Suprapubic skin (tissue), 3 donors: ENCODE measurements around the gene MDM1.

Experiments
- POLR2AphosphoS5 ChIP-seq, 3 donors: sonication (generic); formaldehyde crosslinking; IDR thresholded peaks; one replicate each; pipeline ENCODE4 v1.6.1; 2017; ENCODE audit warnings: antibody characterized with exemption in 3 of 3
- TF ChIP-seq, protein P1 (sequence below), 2 donors: fragments of 200-600 bp in 1 of 2; fragments of 450-650 bp in 1 of 2; sonication (generic) in 1 of 2; IDR thresholded peaks; one replicate each; pipeline ENCODE4 v1.5.1; 2016 to 2019; ENCODE audit warnings: antibody characterized with exemption in 2 of 2, mild to moderate bottlenecking in 1 of 2, moderate library complexity in 1 of 2

DNA sequence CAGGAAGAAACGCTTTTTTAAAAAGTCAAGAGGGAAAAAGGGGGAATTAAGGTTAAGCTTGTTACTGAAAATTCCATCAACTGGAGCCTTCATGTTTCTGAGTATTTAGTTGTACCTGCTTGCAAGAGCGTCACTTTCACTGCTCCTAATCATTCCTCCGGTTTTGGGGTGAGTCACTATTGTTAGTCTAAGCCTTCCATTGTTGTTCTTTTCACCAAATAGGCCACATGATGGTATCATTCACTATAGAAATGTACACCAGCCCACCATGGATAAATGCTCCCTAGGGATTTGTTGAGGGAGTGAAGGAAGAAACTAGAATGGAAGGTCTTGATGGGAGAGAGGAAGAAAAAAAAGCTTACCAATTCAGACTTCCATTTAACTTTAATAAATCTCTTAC is 81.7 kb downstream of the MDM1 start:
- TF ChIP-seq, protein P1, sequence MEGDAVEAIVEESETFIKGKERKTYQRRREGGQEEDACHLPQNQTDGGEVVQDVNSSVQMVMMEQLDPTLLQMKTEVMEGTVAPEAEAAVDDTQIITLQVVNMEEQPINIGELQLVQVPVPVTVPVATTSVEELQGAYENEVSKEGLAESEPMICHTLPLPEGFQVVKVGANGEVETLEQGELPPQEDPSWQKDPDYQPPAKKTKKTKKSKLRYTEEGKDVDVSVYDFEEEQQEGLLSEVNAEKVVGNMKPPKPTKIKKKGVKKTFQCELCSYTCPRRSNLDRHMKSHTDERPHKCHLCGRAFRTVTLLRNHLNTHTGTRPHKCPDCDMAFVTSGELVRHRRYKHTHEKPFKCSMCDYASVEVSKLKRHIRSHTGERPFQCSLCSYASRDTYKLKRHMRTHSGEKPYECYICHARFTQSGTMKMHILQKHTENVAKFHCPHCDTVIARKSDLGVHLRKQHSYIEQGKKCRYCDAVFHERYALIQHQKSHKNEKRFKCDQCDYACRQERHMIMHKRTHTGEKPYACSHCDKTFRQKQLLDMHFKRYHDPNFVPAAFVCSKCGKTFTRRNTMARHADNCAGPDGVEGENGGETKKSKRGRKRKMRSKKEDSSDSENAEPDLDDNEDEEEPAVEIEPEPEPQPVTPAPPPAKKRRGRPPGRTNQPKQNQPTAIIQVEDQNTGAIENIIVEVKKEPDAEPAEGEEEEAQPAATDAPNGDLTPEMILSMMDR (IDR thresholded peaks at IDR 0.05), result no peak
- no peak for TF ChIP-seq POLR2AphosphoS5 (IDR thresholded peaks at IDR 0.05)
